Transverse colon (tissue), 4 donors: ENCODE measurements around the gene XPO6. TPM values are rescaled to one million over a fixed set of nuclear protein-coding genes. Genes with fewer than 3 reads are reported as not detected.

Experiments
- DNase-seq: peaks from one replicate; pipeline ENCODE4 v3.0.0-alpha.2; 2019
- H3K27ac ChIP-seq, 4 donors: fragments of 200-600 bp; sonication (generic); 2 replicates each; pipeline ENCODE4 v1.5.1; 2016 to 2018; ENCODE audit warnings: inconsistent platforms in 4 of 4
- H3K27me3 ChIP-seq: fragments of 200-600 bp; sonication (generic); 2 replicates; pipeline ENCODE4 v1.5.1; 2017; ENCODE audit warnings: inconsistent platforms
- H3K36me3 ChIP-seq, 4 donors: fragments of 200-600 bp; sonication (generic); 2 replicates each; pipeline ENCODE4 v1.5.1; 2017 to 2019; ENCODE audit warnings: inconsistent platforms in 4 of 4
- H3K4me1 ChIP-seq, 4 donors: fragments of 200-600 bp; sonication (generic); 2 replicates each; pipeline ENCODE4 v1.5.1; 2017 to 2020; ENCODE audit warnings: inconsistent platforms in 4 of 4
- H3K4me3 ChIP-seq, 4 donors: fragments of 200-600 bp; sonication (generic); 1 replicate in 1 of 4; 2 replicates in 3 of 4; pipeline versions ENCODE4 v1.5.1 to v1.6.1; 2017 to 2019; ENCODE audit warnings: inconsistent platforms in 4 of 4
- H3K9me3 ChIP-seq, 2 donors: fragments of 200-600 bp; sonication (generic); 2 replicates each; pipeline ENCODE4 v1.5.1; 2017 to 2019; ENCODE audit warnings: inconsistent platforms in 2 of 2
- CTCF ChIP-seq, 5 experiments: fragments of 200-600 bp in 3 of 5; fragments of 450-650 bp in 2 of 5; sonication (generic) in 3 of 5; IDR thresholded peaks; 1 replicate in 2 of 5; 2 replicates in 3 of 5; pipeline ENCODE4 v1.5.1; 2016 to 2017; ENCODE audit warnings: antibody characterized with exemption in 5 of 5, inconsistent platforms in 3 of 5, mild to moderate bottlenecking in 2 of 5, moderate library complexity in 1 of 5
- EP300 ChIP-seq: sonication (generic); formaldehyde crosslinking; IDR thresholded peaks from one replicate; pipeline ENCODE4 v1.6.1; 2017; ENCODE audit warnings: antibody characterized with exemption, low read depth
- POLR2A ChIP-seq: fragments of 450-650 bp; IDR thresholded peaks from one replicate; pipeline ENCODE4 v1.6.1; 2016; ENCODE audit warnings: antibody characterized with exemption, mild to moderate bottlenecking, moderate library complexity
- POLR2AphosphoS5 ChIP-seq, 3 donors: sonication (generic); formaldehyde crosslinking; IDR thresholded peaks; one replicate each; pipeline ENCODE4 v1.6.1; 2016; ENCODE audit warnings: antibody characterized with exemption in 3 of 3
- WGBS, 2 donors: methylation state at CpG; one replicate each; pipeline ENCODE4 v1.1.5; 2018; ENCODE audit warnings: low coverage in 1 of 2; 5-methylcytosine and 5-hydroxymethylcytosine counted together
- in situ Hi-C, 4 donors: fragments of 200-750 bp; cut with MboI; loops; one replicate each; pipeline versions ENCODE4 v1.15.0 to v1.15.1; 2017; ENCODE audit warnings: low sequenced_read_pairs in 3 of 4, low pct_ligation_motif_present in 1 of 4, low pct_unique_long_range_greater_than_20kb in 1 of 4
- intact Hi-C: fragments of 100-400 bp; cut with DNase I; formaldehyde crosslinking; loops from one replicate; pipeline ENCODE4 v1.15.1; 2023; ENCODE audit warnings: low total_unique reads
- total RNA-seq, 4 donors: library from RNA; depleted of rRNA; stranded (reverse); fragments of >200 nt; gene quantifications; one replicate each; pipeline ENCODE4 v1.1.0, GENCODE V29; 2016

The XPO6 gene
- total RNA-seq, 4 donors from 2014 or later = 140 to 254 (median 204) TPM

GRCh38 chr16:28258567-28258966 lies 46.8 kb upstream of the XPO6 start:
- Histone ChIP-seq H3K27me3 (peaks cover 35% of the 10 kb centered on the region), H3K36me3 (no peaks in the 10 kb centered on the region), H3K4me3 (no peak overlapping the region), H3K27ac (no peak overlapping the region), H3K9me3 (no peaks in the 10 kb centered on the region), H3K4me1 (no peaks in the 10 kb centered on the region)
- in situ Hi-C loops = no loop called here
- intact Hi-C loops = loop anchor here (5.0 kb wide), 1 partner anchor 1759 kb away; no protein-coding TSS in a partner anchor
- WGBS, 2 donors = 28% methylated on average over 14 of the region's 18 CpGs; no CpG with 5 or more reads in 1 of the 2 donors
- no peak for TF ChIP-seq POLR2A
- no peak for TF ChIP-seq POLR2AphosphoS5 (IDR thresholded peaks at IDR 0.05)
- TF ChIP-seq EP300 = no peak
- TF ChIP-seq CTCF (IDR thresholded peaks at IDR 0.05) = no peak
- DNase-seq = no peak

- Histone ChIP-seq H3K36me3 (no peaks in the 10 kb centered on the region), H3K4me3 (no peak overlapping the region), H3K9me3 (no peaks in the 10 kb centered on the region), H3K27ac (no peak overlapping the region), H3K27me3 (peaks cover 35% of the 10 kb centered on the region), H3K4me1 (no peaks in the 10 kb centered on the region)
- in situ Hi-C loops (no loop called here), intact Hi-C loops (loop anchor here (5.0 kb wide), 1 partner anchor 1760 kb away; no protein-coding TSS in a partner anchor)
- no peak for DNase-seq
- 73 to 100% methylated on average over 2 to 4 of the region's 4 CpGs for WGBS, 2 donors
- no peak for TF ChIP-seq POLR2AphosphoS5 (IDR thresholded peaks at IDR 0.05)
- TF ChIP-seq POLR2A = no peak
- TF ChIP-seq CTCF (IDR thresholded peaks at IDR 0.05) = no peak
- TF ChIP-seq EP300 = no peak
These were observed 45.5 kb upstream of the XPO6 start for GRCh38 chr16:28257256-28257655.

- peaks cover 25% of the 10 kb centered on the region for H3K27me3 ChIP-seq
- in situ Hi-C loops (no loop called here), intact Hi-C loops (loop anchor here (5.0 kb wide), 1 partner anchor 1761 kb away; no protein-coding TSS in a partner anchor)
- no peaks in the 10 kb centered on the region for H3K36me3 ChIP-seq
- DNase-seq = no peak
- 89 to 91% methylated on average over 3 to 12 of the region's 12 CpGs for WGBS, 2 donors
- no peak for TF ChIP-seq POLR2AphosphoS5 (IDR thresholded peaks at IDR 0.05)
- no peak for TF ChIP-seq CTCF (IDR thresholded peaks at IDR 0.05)
- TF ChIP-seq EP300 = no peak
- no peak for TF ChIP-seq POLR2A
- H3K4me1 ChIP-seq = no peaks in the 10 kb centered on the region
- H3K27ac ChIP-seq = no peak overlapping the region
- no peaks in the 10 kb centered on the region for H3K9me3 ChIP-seq
- no peak overlapping the region for H3K4me3 ChIP-seq
These were observed 44.1 kb upstream of the XPO6 start for GRCh38 chr16:28255838-28256237.

- WGBS, 2 donors = 80 to 96% methylated on average over 1 to 6 of the region's 6 CpGs
- in situ Hi-C loops (no loop called here), intact Hi-C loops (no loop called here)
- no peak for DNase-seq
- H3K9me3 ChIP-seq = no peaks in the 10 kb centered on the region
- no peaks in the 10 kb centered on the region for H3K36me3 ChIP-seq
- H3K4me1 ChIP-seq = no peaks in the 10 kb centered on the region
- H3K27me3 ChIP-seq = peaks cover 17% of the 10 kb centered on the region
- TF ChIP-seq POLR2A (no peak), POLR2AphosphoS5 (IDR thresholded peaks at IDR 0.05) (no peak), EP300 (no peak), CTCF (IDR thresholded peaks at IDR 0.05) (no peak)
- no peak overlapping the region for H3K27ac ChIP-seq
- no peak overlapping the region for H3K4me3 ChIP-seq
These were observed 42.4 kb upstream of the XPO6 start for GRCh38 chr16:28254158-28254557.
